Neural cell (in vitro differentiated cells): Measurements from ENCODE around the gene SDCCAG8. TPM values are rescaled to one million over a fixed set of nuclear protein-coding genes. Genes with fewer than 3 reads are reported as not detected.

Experiments
- H2AFZ ChIP-seq: fragments of 200-600, 300-800 bp; sonication (generic), shearing (Covaris generic); 2 replicates; pipeline ENCODE4 v1.6.0; 2014; ENCODE audit warnings: low read depth, mild to moderate bottlenecking, antibody characterized with exemption, low read length, moderate library complexity
- H3F3A ChIP-seq: fragments of 200-600 bp; shearing (Covaris generic); 2 replicates; pipeline ENCODE4 v1.6.1; 2016; ENCODE audit warnings: mild to moderate bottlenecking, moderate library complexity, mixed read lengths, antibody characterized with exemption, low read length; ENCODE audit not compliant: insufficient read depth, poor library complexity, severe bottlenecking
- H3K27ac ChIP-seq: fragments of 200-600, 300-800 bp; sonication (generic), shearing (Covaris generic); 2 replicates; pipeline ENCODE4 v1.5.1; 2014; ENCODE audit warnings: mild to moderate bottlenecking, low read length, moderate library complexity
- H3K27me3 ChIP-seq: fragments of 300-800, 200-600 bp; sonication (generic), shearing (Covaris generic); 2 replicates; pipeline ENCODE4 v1.6.0; 2014; ENCODE audit warnings: mild to moderate bottlenecking, low read depth, low read length, moderate library complexity; ENCODE audit not compliant: insufficient read depth
- H3K36me3 ChIP-seq: fragments of 300-800, 200-600 bp; sonication (generic), shearing (Covaris generic); 2 replicates; pipeline ENCODE4 v1.5.1; 2014; ENCODE audit warnings: mild to moderate bottlenecking, antibody characterized with exemption, low read length, moderate library complexity; ENCODE audit not compliant: insufficient read depth
- H3K4me2 ChIP-seq: fragments of 300-800, 200-600 bp; sonication (generic), shearing (Covaris generic); 2 replicates; pipeline ENCODE4 v1.6.0; 2014; ENCODE audit warnings: mild to moderate bottlenecking, low read length
- H3K4me3 ChIP-seq: fragments of 300-800, 200-600 bp; sonication (generic), shearing (Covaris generic); 2 replicates; pipeline ENCODE4 v1.5.1; 2014; ENCODE audit warnings: mild to moderate bottlenecking, low read length, moderate library complexity
- H3K79me2 ChIP-seq: fragments of 200-600 bp; shearing (Covaris generic); replicated peaks from 2 replicates; pipeline ENCODE4 v1.6.0; 2014; ENCODE audit warnings: mild to moderate bottlenecking, low read length, moderate library complexity; ENCODE audit not compliant: insufficient read depth
- H3K9ac ChIP-seq: fragments of 300-800, 200-600 bp; sonication (generic), shearing (Covaris generic); 2 replicates; pipeline ENCODE4 v1.6.1; 2016; ENCODE audit warnings: mild to moderate bottlenecking, low read length, mixed read lengths
- H3K9me2 ChIP-seq: fragments of 200-600 bp; shearing (Covaris generic); 2 replicates; pipeline ENCODE4 v1.6.1; 2016; ENCODE audit warnings: mild to moderate bottlenecking, low read length, mixed read lengths; ENCODE audit not compliant: insufficient read depth
- H3K9me3 ChIP-seq: fragments of 200-600, 300-800 bp; sonication (generic), shearing (Covaris generic); 2 replicates; pipeline ENCODE4 v1.6.1; 2016; ENCODE audit warnings: mild to moderate bottlenecking, mixed run types, low read length, moderate library complexity, mixed read lengths
- H4K20me1 ChIP-seq: fragments of 200-600 bp; shearing (Covaris generic); 2 replicates; pipeline ENCODE4 v1.6.1; 2016; ENCODE audit warnings: mild to moderate bottlenecking, mixed run types; ENCODE audit not compliant: insufficient read depth
- CTCF ChIP-seq: fragments of 450-650 bp; IDR thresholded peaks from 2 replicates; pipeline ENCODE4 v1.5.1; 2014; ENCODE audit warnings: antibody characterized with exemption, mild to moderate bottlenecking, moderate library complexity; ENCODE audit not compliant: poor library complexity, severe bottlenecking
- EP300 ChIP-seq: fragments of 450-650 bp; conservative IDR thresholded peaks from 2 replicates; pipeline ENCODE4 v1.6.1; 2014; ENCODE audit warnings: antibody characterized with exemption, mild to moderate bottlenecking, moderate library complexity; ENCODE audit not compliant: poor library complexity, severe bottlenecking
- EZH2 ChIP-seq: fragments of 200-600, 300-800 bp; shearing (Covaris generic), sonication (generic); IDR thresholded peaks from 2 replicates; pipeline ENCODE4 v1.6.1; 2014; ENCODE audit warnings: antibody characterized with exemption, low read length, borderline replicate concordance, mild to moderate bottlenecking; ENCODE audit not compliant: insufficient read depth, poor library complexity, severe bottlenecking
- MXI1 ChIP-seq: fragments of 450-650 bp; conservative IDR thresholded peaks from 2 replicates; pipeline ENCODE4 v1.6.1; 2014; ENCODE audit warnings: antibody characterized with exemption, mild to moderate bottlenecking; ENCODE audit not compliant: poor library complexity, severe bottlenecking
- POLR2AphosphoS5 ChIP-seq: IDR thresholded peaks from 2 replicates; pipeline ENCODE4 v1.6.1; 2012
- RAD21 ChIP-seq: fragments of 450-650 bp; conservative IDR thresholded peaks from 2 replicates; pipeline ENCODE4 v1.6.1; 2014; ENCODE audit warnings: antibody characterized with exemption, mild to moderate bottlenecking, moderate library complexity
- REST ChIP-seq: IDR thresholded peaks from 2 replicates; pipeline ENCODE4 v1.6.1; 2012; ENCODE audit warnings: borderline replicate concordance
- SMC3 ChIP-seq: fragments of 450-650 bp; conservative IDR thresholded peaks from 2 replicates; pipeline ENCODE4 v1.6.1; 2014; ENCODE audit warnings: antibody characterized with exemption, mild to moderate bottlenecking, moderate library complexity; ENCODE audit not compliant: poor library complexity
- TAF1 ChIP-seq: IDR thresholded peaks from 2 replicates; pipeline ENCODE4 v1.6.1; 2012; ENCODE audit warnings: low read depth
- polyA plus RNA-seq: library from polyadenylated mRNA; depleted of rRNA; stranded (reverse); fragments of >200 nt; gene quantifications from 2 replicates; pipeline ENCODE4 v1.2.3, GENCODE V29; 2014

The SDCCAG8 gene
- polyA plus RNA-seq, 1 donor from 2014 or later = 32.2 TPM

DNA sequence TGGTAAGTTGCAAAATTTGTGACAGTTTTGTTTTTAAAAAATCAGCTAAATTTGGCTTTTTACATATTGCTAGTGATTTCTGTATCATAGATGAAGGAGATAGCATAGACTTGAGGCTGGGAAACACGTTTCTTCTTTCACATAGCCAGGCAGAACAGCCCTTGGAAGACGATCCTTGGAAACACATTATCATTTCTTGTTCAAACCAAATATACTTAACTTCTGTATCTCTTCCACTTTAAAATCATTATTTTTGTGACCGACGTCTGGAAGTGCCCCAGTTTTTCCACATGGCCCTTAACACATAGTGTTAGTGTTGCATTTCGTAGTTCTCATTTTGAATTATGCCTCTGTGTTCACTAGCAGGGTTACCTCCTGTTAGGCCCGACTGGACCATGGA is 193.5 kb downstream of the SDCCAG8 start:
- Histone ChIP-seq H3K4me2 (no peak overlapping the region), H3K79me2 (no peaks in the 10 kb centered on the region), H3K9me2 (no peaks in the 10 kb centered on the region), H3K9ac (no peak overlapping the region), H4K20me1 (no peaks in the 10 kb centered on the region), H3K9me3 (no peaks in the 10 kb centered on the region), H3K27ac (no peak overlapping the region), H3K36me3 (no peaks in the 10 kb centered on the region), H3K4me3 (no peak overlapping the region), H2AFZ (no peak overlapping the region), H3K27me3 (no peaks in the 10 kb centered on the region), H3F3A (no peaks in the 10 kb centered on the region)
- no peak for TF ChIP-seq EZH2
- no peak for TF ChIP-seq RAD21
- TF ChIP-seq CTCF = no peak
- no peak for TF ChIP-seq TAF1
- TF ChIP-seq MXI1 = no peak
- no peak for TF ChIP-seq POLR2AphosphoS5
- TF ChIP-seq EP300 = no peak
- no peak for TF ChIP-seq REST
- no peak for TF ChIP-seq SMC3

- H3K9ac ChIP-seq = no peak overlapping the region
- no peaks in the 10 kb centered on the region for H4K20me1 ChIP-seq
- no peak overlapping the region for H3K27ac ChIP-seq
- H3K79me2 ChIP-seq = no peaks in the 10 kb centered on the region
- no peaks in the 10 kb centered on the region for H3K9me3 ChIP-seq
- no peaks in the 10 kb centered on the region for H3F3A ChIP-seq
- H3K27me3 ChIP-seq = no peaks in the 10 kb centered on the region
- H3K36me3 ChIP-seq = no peaks in the 10 kb centered on the region
- no peak overlapping the region for H3K4me3 ChIP-seq
- TF ChIP-seq RAD21 (no peak), EP300 (no peak), REST (no peak), MXI1 (no peak), EZH2 (no peak), CTCF (no peak), TAF1 (no peak), POLR2AphosphoS5 (no peak), SMC3 (no peak)
- H2AFZ ChIP-seq = no peak overlapping the region
- H3K4me2 ChIP-seq = no peak overlapping the region
- H3K9me2 ChIP-seq = no peaks in the 10 kb centered on the region
Observed at GRCh38 chr1:243452092-243452491, 196.3 kb downstream of the SDCCAG8 start.
